ENCODE results near the gene ASTN1.

Gene ASTN1

GRCh38 chr1:176926330-176927086 lies 238.0 kb downstream of the ASTN1 start:
- TF ChIP-seq CTBP1 (IDR thresholded peaks at IDR 0.05; ENCODE audit: borderline replicate concordance) = no peak
- no peak for TF ChIP-seq LEF1 (IDR thresholded peaks at IDR 0.05; ENCODE audit: borderline replicate concordance)
- TF ChIP-seq SUZ12 (IDR thresholded peaks at IDR 0.05) = no peak
- no peak for TF ChIP-seq FOXA1 (IDR thresholded peaks at IDR 0.05)
- no peak for TF ChIP-seq FOXK2 (IDR thresholded peaks at IDR 0.05)
- TF ChIP-seq SP1 (IDR thresholded peaks at IDR 0.05) = no peak
- TF ChIP-seq NFRKB (IDR thresholded peaks at IDR 0.05) = no peak
- TF ChIP-seq ZNF384 (IDR thresholded peaks at IDR 0.05) = no peak
- TF ChIP-seq PKNOX1 (IDR thresholded peaks at IDR 0.05) = no peak
- TF ChIP-seq FOXM1 (IDR thresholded peaks at IDR 0.05; ENCODE audit: borderline replicate concordance) = no peak
- ChIA-PET POLR2A (no interaction called here), CTCF (interaction anchor here (1.4 kb wide), 1 partner anchor 28 kb away, joined by 3 read pairs; no protein-coding TSS in a partner anchor)
- DNase-seq (ENCODE audit: extremely low spot score) = no peak

GRCh38 chr1:176925223-176925622 lies 239.3 kb downstream of the ASTN1 start:
- POLR2A ChIA-PET = no interaction called here
- CTCF ChIA-PET = no interaction called here
- DNase-seq (ENCODE audit: extremely low spot score) = no peak
- TF ChIP-seq FOXM1 (IDR thresholded peaks at IDR 0.05; ENCODE audit: borderline replicate concordance) = no peak
- TF ChIP-seq PKNOX1 (IDR thresholded peaks at IDR 0.05) = no peak
- TF ChIP-seq FOXK2 (IDR thresholded peaks at IDR 0.05) = no peak
- no peak for TF ChIP-seq SP1 (IDR thresholded peaks at IDR 0.05)
- no peak for TF ChIP-seq ELF4 (IDR thresholded peaks at IDR 0.05)
- TF ChIP-seq CTBP1 (IDR thresholded peaks at IDR 0.05; ENCODE audit: borderline replicate concordance) = no peak
- no peak for TF ChIP-seq BHLHE40 (IDR thresholded peaks at IDR 0.05; ENCODE audit: borderline replicate concordance)
- no peak for TF ChIP-seq ZNF384 (IDR thresholded peaks at IDR 0.05)
- TF ChIP-seq TARDBP (IDR thresholded peaks at IDR 0.05) = no peak
- no peak for TF ChIP-seq L3MBTL2 (conservative IDR thresholded peaks at IDR 0.05)
- TF ChIP-seq NFRKB (IDR thresholded peaks at IDR 0.05) = no peak
- no peak for TF ChIP-seq SUZ12 (IDR thresholded peaks at IDR 0.05)
- TF ChIP-seq HDGF (IDR thresholded peaks at IDR 0.05; ENCODE audit: borderline replicate concordance) = no peak
- TF ChIP-seq LEF1 (IDR thresholded peaks at IDR 0.05; ENCODE audit: borderline replicate concordance) = no peak
- TF ChIP-seq FOXA1 (IDR thresholded peaks at IDR 0.05) = no peak
- no peak for TF ChIP-seq ARNT (IDR thresholded peaks at IDR 0.05)

- no peak for DNase-seq (ENCODE audit: extremely low spot score)
- ChIA-PET CTCF (no interaction called here), POLR2A (no interaction called here)
- no peak for TF ChIP-seq SUZ12 (IDR thresholded peaks at IDR 0.05)
These were observed 241.2 kb downstream of the ASTN1 start for GRCh38 chr1:176923283-176923682.

GRCh38 chr1:176919386-176920378 lies 244.8 kb downstream of the ASTN1 start:
- DNase-seq (ENCODE audit: extremely low spot score) = no peak
- TF ChIP-seq L3MBTL2 (conservative IDR thresholded peaks at IDR 0.05) (no peak), PKNOX1 (IDR thresholded peaks at IDR 0.05) (no peak), SP1 (IDR thresholded peaks at IDR 0.05) (no peak)
- POLR2A ChIA-PET = no interaction called here
- CTCF ChIA-PET = no interaction called here

- POLR2A ChIA-PET = no interaction called here
- TF ChIP-seq NFRKB (IDR thresholded peaks at IDR 0.05) = no peak
- TF ChIP-seq ZNF384 (IDR thresholded peaks at IDR 0.05) = no peak
- TF ChIP-seq HDGF (IDR thresholded peaks at IDR 0.05; ENCODE audit: borderline replicate concordance) = no peak
- no peak for TF ChIP-seq FOXK2 (IDR thresholded peaks at IDR 0.05)
- no peak for TF ChIP-seq TARDBP (IDR thresholded peaks at IDR 0.05)
- TF ChIP-seq CTBP1 (IDR thresholded peaks at IDR 0.05; ENCODE audit: borderline replicate concordance) = no peak
- TF ChIP-seq SUZ12 (IDR thresholded peaks at IDR 0.05) = no peak
- no peak for TF ChIP-seq FOXM1 (IDR thresholded peaks at IDR 0.05; ENCODE audit: borderline replicate concordance)
- no peak for TF ChIP-seq PKNOX1 (IDR thresholded peaks at IDR 0.05)
- TF ChIP-seq BHLHE40 (IDR thresholded peaks at IDR 0.05; ENCODE audit: borderline replicate concordance) = no peak
- TF ChIP-seq LEF1 (IDR thresholded peaks at IDR 0.05; ENCODE audit: borderline replicate concordance) = no peak
- no peak for TF ChIP-seq FOXA1 (IDR thresholded peaks at IDR 0.05)
- TF ChIP-seq ELF4 (IDR thresholded peaks at IDR 0.05) = no peak
- no peak for TF ChIP-seq ARNT (IDR thresholded peaks at IDR 0.05)
- TF ChIP-seq SP1 (IDR thresholded peaks at IDR 0.05) = no peak
- no peak for TF ChIP-seq L3MBTL2 (conservative IDR thresholded peaks at IDR 0.05)
- DNase-seq (ENCODE audit: extremely low spot score) = no peak
- CTCF ChIA-PET = no interaction called here
These were observed 258.9 kb downstream of the ASTN1 start for GRCh38 chr1:176905648-176906047.

All from HEK293T (cell line).